H4 (cell line): ENCODE data around the gene STPG1. TPM values are rescaled to one million over a fixed set of nuclear protein-coding genes. Genes with fewer than 3 reads are reported as not detected.
A peak's percentile ranks its signal among the peaks of the same experiment; 100 is the strongest.

Source experiments
- DNase-seq: peaks from one replicate; pipeline ENCODE4 v3.0.0-alpha.2; 2015; ENCODE audit warnings: low spot score
- total RNA-seq: library from RNA; depleted of rRNA; stranded (reverse); fragments of >200 nt; shearing (Covaris generic); gene quantifications from 2 replicates; pipeline ENCODE4 v1.2.3, GENCODE V29; 2014

The STPG1 gene
- total RNA-seq, 1 experiment from 2014 or later, result 1.9 TPM

GRCh38 chr1:24426744-24427544 lies 13.4 kb upstream of the STPG1 start:
- DNase-seq, result no peak

- DNase-seq, result no peak
Observed at GRCh38 chr1:24425922-24426321, 12.3 kb upstream of the STPG1 start.

- no peak for DNase-seq
Observed at GRCh38 chr1:24425441-24425840, 11.9 kb upstream of the STPG1 start.

- DNase-seq, result no peak
Observed at GRCh38 chr1:24424990-24425389, 11.4 kb upstream of the STPG1 start.

- no peak for DNase-seq
Observed at GRCh38 chr1:24424207-24424606, 10.6 kb upstream of the STPG1 start.

- no peak for DNase-seq
Observed at GRCh38 chr1:24421502-24421901, 7.9 kb upstream of the STPG1 start.

GRCh38 chr1:24420547-24420946 lies 7.0 kb upstream of the STPG1 start:
- no peak for DNase-seq

- DNase-seq, result no peak
Observed at GRCh38 chr1:24418898-24419628, 5.5 kb upstream of the STPG1 start.

GRCh38 chr1:24417681-24418080 lies 4.1 kb upstream of the STPG1 start:
- no peak for DNase-seq

- peak; percentile 75 for DNase-seq
Observed at GRCh38 chr1:24416666-24417391, 3.2 kb upstream of the STPG1 start.

- DNase-seq, result no peak
Observed at GRCh38 chr1:24415910-24416665, 2.5 kb upstream of the STPG1 start.

GRCh38 chr1:24415334-24415909 lies 1.8 kb upstream of the STPG1 start, which contains the start of gene NIPAL3:
NIPAL3 (plus strand) TSS chr1:24415802; CDS start chr1:24419548, 3,746 bp downstream.
- peak; percentile 98 for DNase-seq

- no peak for DNase-seq
Observed at GRCh38 chr1:24414775-24415333, 1.3 kb upstream of the STPG1 start.

GRCh38 chr1:24412408-24412807 lies 1.2 kb downstream of the STPG1 start:
- DNase-seq, result no peak

- DNase-seq, result peak; percentile 36
Observed at GRCh38 chr1:24411963-24412362, 1.6 kb downstream of the STPG1 start.

- DNase-seq, result no peak
Observed at GRCh38 chr1:24410750-24411149, 2.8 kb downstream of the STPG1 start.

- no peak for DNase-seq
Observed at GRCh38 chr1:24409535-24409934, 4.0 kb downstream of the STPG1 start.

- DNase-seq, result no peak
Observed at GRCh38 chr1:24406788-24407187, 6.8 kb downstream of the STPG1 start.

GRCh38 chr1:24403806-24404205 lies 9.8 kb downstream of the STPG1 start:
- no peak for DNase-seq

GRCh38 chr1:24400065-24400464 lies 13.5 kb downstream of the STPG1 start:
- no peak for DNase-seq

GRCh38 chr1:24393892-24394291 lies 19.7 kb downstream of the STPG1 start:
- peak; percentile 55 for DNase-seq
